ENCODE results near the gene ASNSD1. TPM values are rescaled to one million over a fixed set of nuclear protein-coding genes. Genes with fewer than 3 reads are reported as not detected.

Gene ASNSD1
- total RNA-seq, 1 donor from 2014 or later = 31.7 TPM

DNA sequence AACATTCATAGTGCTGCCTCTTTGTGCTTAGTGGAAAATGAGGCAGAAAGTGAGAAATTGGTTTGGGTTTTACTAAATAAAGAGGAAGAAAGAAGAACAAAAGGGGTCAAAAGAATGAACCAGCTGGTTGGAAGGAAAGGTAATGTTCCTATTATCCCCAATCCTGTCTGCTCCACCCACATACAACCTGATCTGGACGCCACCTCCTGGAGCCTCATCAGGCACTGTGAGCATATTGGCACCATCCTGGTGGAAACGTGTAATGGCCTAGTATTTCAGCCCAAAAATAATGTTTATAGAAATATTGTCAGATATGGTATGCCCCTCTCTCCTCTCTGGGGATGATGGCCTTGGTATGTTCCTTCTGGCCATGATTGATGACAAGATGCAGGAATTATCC lies 35.6 kb upstream of the ASNSD1 start:
- DNase-seq (ENCODE audit: low read depth) (no peak), FAIRE-seq (no peak)
- no peaks in the 10 kb centered on the region for H3K79me2 ChIP-seq (ENCODE audit: insufficient read depth, low read length)
- no peak overlapping the region for H3K27ac ChIP-seq (ENCODE audit: low read depth, low read length)
- Mint-ChIP-seq H3K9me3 (ENCODE audit: unreplicated experiment) (no peaks in the 10 kb centered on the region), H3K27me3 (ENCODE audit: low read depth, unreplicated experiment) (no peaks in the 10 kb centered on the region), H3K27ac (ENCODE audit: unreplicated experiment) (no peak overlapping the region), H3K4me3 (ENCODE audit: unreplicated experiment) (no peak overlapping the region), H3K4me1 (ENCODE audit: low read depth, unreplicated experiment) (no peaks in the 10 kb centered on the region), H3K36me3 (ENCODE audit: low read depth, unreplicated experiment) (no peaks in the 10 kb centered on the region)
- no peaks in the 10 kb centered on the region for H3K36me3 ChIP-seq (ENCODE audit: insufficient read depth, low read length)
- H3K4me2 ChIP-seq (ENCODE audit: low read length) = no peak overlapping the region
- H3K9ac ChIP-seq (ENCODE audit: low read length) = no peak overlapping the region
- no peaks in the 10 kb centered on the region for H3K9me3 ChIP-seq (ENCODE audit: insufficient read depth, low read depth, low read length)
- TF ChIP-seq, protein P1, sequence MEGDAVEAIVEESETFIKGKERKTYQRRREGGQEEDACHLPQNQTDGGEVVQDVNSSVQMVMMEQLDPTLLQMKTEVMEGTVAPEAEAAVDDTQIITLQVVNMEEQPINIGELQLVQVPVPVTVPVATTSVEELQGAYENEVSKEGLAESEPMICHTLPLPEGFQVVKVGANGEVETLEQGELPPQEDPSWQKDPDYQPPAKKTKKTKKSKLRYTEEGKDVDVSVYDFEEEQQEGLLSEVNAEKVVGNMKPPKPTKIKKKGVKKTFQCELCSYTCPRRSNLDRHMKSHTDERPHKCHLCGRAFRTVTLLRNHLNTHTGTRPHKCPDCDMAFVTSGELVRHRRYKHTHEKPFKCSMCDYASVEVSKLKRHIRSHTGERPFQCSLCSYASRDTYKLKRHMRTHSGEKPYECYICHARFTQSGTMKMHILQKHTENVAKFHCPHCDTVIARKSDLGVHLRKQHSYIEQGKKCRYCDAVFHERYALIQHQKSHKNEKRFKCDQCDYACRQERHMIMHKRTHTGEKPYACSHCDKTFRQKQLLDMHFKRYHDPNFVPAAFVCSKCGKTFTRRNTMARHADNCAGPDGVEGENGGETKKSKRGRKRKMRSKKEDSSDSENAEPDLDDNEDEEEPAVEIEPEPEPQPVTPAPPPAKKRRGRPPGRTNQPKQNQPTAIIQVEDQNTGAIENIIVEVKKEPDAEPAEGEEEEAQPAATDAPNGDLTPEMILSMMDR (IDR thresholded peaks at IDR 0.05; ENCODE audit: insufficient read depth, low read depth, low read length) = no peak
- TF ChIP-seq EZH2 (IDR thresholded peaks at IDR 0.05; ENCODE audit: insufficient read depth, low read length) = no peak
- no peaks in the 10 kb centered on the region for H3K27me3 ChIP-seq (ENCODE audit: insufficient read depth, low read length)
- no peaks in the 10 kb centered on the region for H3K4me1 ChIP-seq (ENCODE audit: insufficient read depth, low read length)
- no peaks in the 10 kb centered on the region for H4K20me1 ChIP-seq (ENCODE audit: insufficient read depth, low read length)
- H2AFZ ChIP-seq (ENCODE audit: low read depth, low read length) = no peak overlapping the region
- no peak overlapping the region for H3K4me3 ChIP-seq (ENCODE audit: insufficient read depth, low read depth, low read length)

DNA sequence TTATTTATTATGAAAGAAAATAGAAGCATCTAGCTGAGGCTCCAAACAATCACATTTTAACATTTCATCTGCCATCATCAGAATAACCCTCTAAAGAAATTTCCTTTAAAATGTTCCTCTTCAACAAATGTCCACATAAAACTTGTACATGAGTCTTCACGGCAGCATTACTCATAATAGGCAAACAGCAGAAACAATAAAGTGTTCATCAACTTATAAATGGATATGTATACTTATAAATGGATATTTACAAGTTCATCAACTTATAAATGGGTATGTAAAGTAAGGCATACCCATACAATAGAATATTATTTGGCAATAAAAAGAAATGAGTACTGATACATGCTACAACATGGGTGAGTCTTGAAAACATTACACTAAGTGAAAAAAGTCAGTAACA lies 33.5 kb upstream of the ASNSD1 start:
- DNase-seq (ENCODE audit: low read depth) (no peak), FAIRE-seq (no peak)
- no peaks in the 10 kb centered on the region for H3K9me3 ChIP-seq (ENCODE audit: insufficient read depth, low read depth, low read length)
- no peaks in the 10 kb centered on the region for H3K36me3 ChIP-seq (ENCODE audit: insufficient read depth, low read length)
- H3K27ac ChIP-seq (ENCODE audit: low read depth, low read length) = no peak overlapping the region
- H3K4me3 Mint-ChIP-seq (ENCODE audit: unreplicated experiment) = no peak overlapping the region
- no peaks in the 10 kb centered on the region for H3K27me3 Mint-ChIP-seq (ENCODE audit: low read depth, unreplicated experiment)
- no peaks in the 10 kb centered on the region for H3K36me3 Mint-ChIP-seq (ENCODE audit: low read depth, unreplicated experiment)
- no peaks in the 10 kb centered on the region for H3K4me1 ChIP-seq (ENCODE audit: insufficient read depth, low read length)
- no peaks in the 10 kb centered on the region for H4K20me1 ChIP-seq (ENCODE audit: insufficient read depth, low read length)
- TF ChIP-seq, protein P1 (IDR thresholded peaks at IDR 0.05; ENCODE audit: insufficient read depth, low read depth, low read length) = no peak
- TF ChIP-seq EZH2 (IDR thresholded peaks at IDR 0.05; ENCODE audit: insufficient read depth, low read length) = no peak
- no peak overlapping the region for H2AFZ ChIP-seq (ENCODE audit: low read depth, low read length)
- H3K79me2 ChIP-seq (ENCODE audit: insufficient read depth, low read length) = no peaks in the 10 kb centered on the region
- H3K9me3 Mint-ChIP-seq (ENCODE audit: unreplicated experiment) = no peaks in the 10 kb centered on the region
- no peaks in the 10 kb centered on the region for H3K27me3 ChIP-seq (ENCODE audit: insufficient read depth, low read length)
- no peak overlapping the region for H3K4me3 ChIP-seq (ENCODE audit: insufficient read depth, low read depth, low read length)
- H3K27ac Mint-ChIP-seq (ENCODE audit: unreplicated experiment) = no peak overlapping the region
- H3K9ac ChIP-seq (ENCODE audit: low read length) = no peak overlapping the region
- no peak overlapping the region for H3K4me2 ChIP-seq (ENCODE audit: low read length)
- H3K4me1 Mint-ChIP-seq (ENCODE audit: low read depth, unreplicated experiment) = peaks cover 3% of the 10 kb centered on the region

DNA sequence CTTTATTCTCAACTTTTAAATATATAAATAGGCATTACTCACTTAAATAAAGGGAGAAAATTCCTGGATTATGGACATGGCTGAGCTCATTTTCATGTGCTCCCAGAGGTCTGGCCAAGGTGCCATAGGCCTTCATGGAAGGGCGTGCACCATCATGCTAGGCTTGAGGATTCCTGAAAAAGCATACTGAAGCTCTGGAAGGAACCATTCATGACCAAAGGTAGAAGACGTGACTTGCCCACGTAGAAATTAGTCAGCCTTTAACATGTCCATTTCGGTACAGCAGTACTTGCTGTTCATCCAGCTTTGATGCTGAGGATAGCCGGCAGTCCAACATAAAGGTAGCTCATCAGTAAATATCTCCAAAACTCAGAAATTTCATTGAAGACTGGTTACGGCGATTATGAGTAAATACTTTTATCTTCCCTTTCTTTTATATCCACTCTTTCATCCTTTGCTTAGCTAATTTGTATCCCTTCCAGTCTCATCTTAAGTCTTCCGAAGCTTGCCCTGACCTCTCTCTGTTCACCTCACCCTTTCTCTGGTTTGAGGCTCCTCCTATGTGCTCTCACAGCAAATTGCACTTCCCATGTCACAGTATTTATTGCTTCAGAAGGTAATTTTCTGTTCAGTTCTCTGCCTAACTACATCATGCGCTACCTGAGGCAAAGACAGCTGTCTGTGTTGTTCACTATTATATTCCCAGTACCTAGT lies 32.3 kb upstream of the ASNSD1 start:
- no peaks in the 10 kb centered on the region for H3K27me3 Mint-ChIP-seq (ENCODE audit: low read depth, unreplicated experiment)
- Histone ChIP-seq H3K4me3 (ENCODE audit: insufficient read depth, low read depth, low read length) (no peak overlapping the region), H3K27ac (ENCODE audit: low read depth, low read length) (no peak overlapping the region), H3K79me2 (ENCODE audit: insufficient read depth, low read length) (no peaks in the 10 kb centered on the region), H3K4me1 (ENCODE audit: insufficient read depth, low read length) (no peaks in the 10 kb centered on the region), H2AFZ (ENCODE audit: low read depth, low read length) (no peak overlapping the region), H3K36me3 (ENCODE audit: insufficient read depth, low read length) (no peaks in the 10 kb centered on the region), H3K27me3 (ENCODE audit: insufficient read depth, low read length) (no peaks in the 10 kb centered on the region), H3K9me3 (ENCODE audit: insufficient read depth, low read depth, low read length) (no peaks in the 10 kb centered on the region), H3K4me2 (ENCODE audit: low read length) (no peak overlapping the region), H4K20me1 (ENCODE audit: insufficient read depth, low read length) (no peaks in the 10 kb centered on the region), H3K9ac (ENCODE audit: low read length) (no peak overlapping the region)
- H3K4me1 Mint-ChIP-seq (ENCODE audit: low read depth, unreplicated experiment) = peaks cover 4% of the 10 kb centered on the region
- TF ChIP-seq, protein P1 (IDR thresholded peaks at IDR 0.05; ENCODE audit: insufficient read depth, low read depth, low read length) = no peak
- no peak for TF ChIP-seq EZH2 (IDR thresholded peaks at IDR 0.05; ENCODE audit: insufficient read depth, low read length)
- H3K27ac Mint-ChIP-seq (ENCODE audit: unreplicated experiment) = no peak overlapping the region
- DNase-seq (ENCODE audit: low read depth) = no peak
- H3K4me3 Mint-ChIP-seq (ENCODE audit: unreplicated experiment) = no peak overlapping the region
- no peak for FAIRE-seq
- H3K9me3 Mint-ChIP-seq (ENCODE audit: unreplicated experiment) = no peaks in the 10 kb centered on the region
- H3K36me3 Mint-ChIP-seq (ENCODE audit: low read depth, unreplicated experiment) = no peaks in the 10 kb centered on the region

All from astrocyte (in vitro differentiated cells and primary cell).